Stomach (tissue), 4 donors: ENCODE measurements around the gene AUH.

Source experiments
- EP300 ChIP-seq: sonication (generic); formaldehyde crosslinking; IDR thresholded peaks from one replicate; pipeline ENCODE4 v1.6.1; 2017; ENCODE audit warnings: antibody characterized with exemption
- POLR2A ChIP-seq, 4 donors: fragments of 450-650 bp; IDR thresholded peaks; one replicate each; pipeline ENCODE4 v1.6.1; 2016; ENCODE audit warnings: antibody characterized with exemption in 4 of 4, control low read depth in 2 of 4, mild to moderate bottlenecking in 1 of 4, moderate library complexity in 1 of 4
- POLR2AphosphoS5 ChIP-seq, 3 donors: sonication (generic); formaldehyde crosslinking; IDR thresholded peaks; one replicate each; pipeline ENCODE4 v1.6.1; 2016; ENCODE audit warnings: antibody characterized with exemption in 3 of 3
- TF ChIP-seq, protein P1 (sequence below), 7 experiments: fragments of 450-650 bp in 4 of 7; fragments of 200-600 bp in 3 of 7; sonication (generic) in 3 of 7; IDR thresholded peaks; one replicate each; pipeline ENCODE4 v1.5.1; 2016 to 2019; ENCODE audit warnings: antibody characterized with exemption in 7 of 7, control low read depth in 2 of 7, mild to moderate bottlenecking in 1 of 7

DNA sequence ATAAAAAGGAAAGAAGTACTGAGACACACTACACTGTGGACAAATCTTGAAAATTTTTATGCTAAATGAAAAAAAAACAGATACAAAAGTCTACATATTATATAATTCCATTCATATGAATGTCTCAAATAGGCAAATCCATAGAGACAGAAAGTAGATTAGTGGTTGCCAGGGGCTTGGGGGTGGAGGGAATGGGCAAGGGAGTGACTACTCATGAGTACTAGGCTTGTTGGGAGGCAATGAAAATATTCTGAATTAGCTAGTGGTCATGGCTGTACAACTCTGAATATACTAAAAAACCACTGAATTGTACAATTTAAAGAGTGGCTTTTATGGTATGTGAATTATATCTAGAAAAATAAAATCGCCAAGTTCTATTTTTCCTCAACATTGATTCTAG is 154.9 kb downstream of the AUH start:
- TF ChIP-seq, protein P1, sequence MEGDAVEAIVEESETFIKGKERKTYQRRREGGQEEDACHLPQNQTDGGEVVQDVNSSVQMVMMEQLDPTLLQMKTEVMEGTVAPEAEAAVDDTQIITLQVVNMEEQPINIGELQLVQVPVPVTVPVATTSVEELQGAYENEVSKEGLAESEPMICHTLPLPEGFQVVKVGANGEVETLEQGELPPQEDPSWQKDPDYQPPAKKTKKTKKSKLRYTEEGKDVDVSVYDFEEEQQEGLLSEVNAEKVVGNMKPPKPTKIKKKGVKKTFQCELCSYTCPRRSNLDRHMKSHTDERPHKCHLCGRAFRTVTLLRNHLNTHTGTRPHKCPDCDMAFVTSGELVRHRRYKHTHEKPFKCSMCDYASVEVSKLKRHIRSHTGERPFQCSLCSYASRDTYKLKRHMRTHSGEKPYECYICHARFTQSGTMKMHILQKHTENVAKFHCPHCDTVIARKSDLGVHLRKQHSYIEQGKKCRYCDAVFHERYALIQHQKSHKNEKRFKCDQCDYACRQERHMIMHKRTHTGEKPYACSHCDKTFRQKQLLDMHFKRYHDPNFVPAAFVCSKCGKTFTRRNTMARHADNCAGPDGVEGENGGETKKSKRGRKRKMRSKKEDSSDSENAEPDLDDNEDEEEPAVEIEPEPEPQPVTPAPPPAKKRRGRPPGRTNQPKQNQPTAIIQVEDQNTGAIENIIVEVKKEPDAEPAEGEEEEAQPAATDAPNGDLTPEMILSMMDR (IDR thresholded peaks at IDR 0.05) = no peak
- TF ChIP-seq POLR2A (IDR thresholded peaks at IDR 0.05) = no peak
- no peak for TF ChIP-seq EP300
- no peak for TF ChIP-seq POLR2AphosphoS5 (IDR thresholded peaks at IDR 0.05)
